Activated CD8-positive, alpha-beta memory T cell treated with anti-CD3 and anti-CD28 coated beads for 48 hours (primary cell): ENCODE data around the gene LRIF1.
"Not testable (repeated sequence)": the region's sequence is repeated elsewhere in the genome, so short reads cannot be mapped to it uniquely, and the experiment has no call there.

ENCODE experiments used
- DNase-seq, 3 experiments: peaks; one replicate each; pipeline ENCODE4 v3.0.0-alpha.2; 2020; ENCODE audit warnings: low read depth in 2 of 3, low spot score in 2 of 3

The LRIF1 gene

GRCh38 chr1:110963691-110964454 lies at the start of gene LRIF1:
TSS of gene LRIF1 (minus strand) at chr1:110963922. CDS start at chr1:110963688, 234 bp downstream.
- DNase-seq, result peak; percentile 92 to 99 (median 95)

- DNase-seq, result no peak
Observed at GRCh38 chr1:111008031-111008430, 44.3 kb upstream of the LRIF1 start.

GRCh38 chr1:111006556-111006955 lies 42.8 kb upstream of the LRIF1 start:
- DNase-seq, result no peak

GRCh38 chr1:110999607-111000006 lies 35.9 kb upstream of the LRIF1 start:
- not testable (repeated sequence) for DNase-seq

GRCh38 chr1:110992329-110992728 lies 28.6 kb upstream of the LRIF1 start:
- not testable (repeated sequence) for DNase-seq

GRCh38 chr1:110991295-110991694 lies 27.6 kb upstream of the LRIF1 start:
- DNase-seq, result not testable (repeated sequence)

GRCh38 chr1:110990541-110990940 lies 26.8 kb upstream of the LRIF1 start:
- DNase-seq, result no peak

- DNase-seq, result no peak
Observed at GRCh38 chr1:110986407-110986891, 22.7 kb upstream of the LRIF1 start.

GRCh38 chr1:110982320-110982719 lies 18.6 kb upstream of the LRIF1 start:
- DNase-seq, result no peak

GRCh38 chr1:110979154-110979553 lies 15.4 kb upstream of the LRIF1 start:
- DNase-seq, result no peak

GRCh38 chr1:110976089-110976488 lies 12.4 kb upstream of the LRIF1 start:
- DNase-seq, result no peak

GRCh38 chr1:110975265-110975664 lies 11.5 kb upstream of the LRIF1 start:
- DNase-seq, result no peak

- no peak for DNase-seq
Observed at GRCh38 chr1:110967256-110967655, 3.5 kb upstream of the LRIF1 start.

GRCh38 chr1:110964455-110964903 lies 757 bp upstream of the LRIF1 start:
- no peak for DNase-seq

- DNase-seq, result peak; percentile 24 to 36 (median 33)
Observed at GRCh38 chr1:110962892-110963690, 631 bp downstream of the LRIF1 start.

- DNase-seq, result no peak
Observed at GRCh38 chr1:110961902-110962301, 1.8 kb downstream of the LRIF1 start.

GRCh38 chr1:110960777-110961420 lies 2.8 kb downstream of the LRIF1 start:
- DNase-seq, result no peak

GRCh38 chr1:110957798-110958197 lies 5.9 kb downstream of the LRIF1 start:
- DNase-seq, result no peak

- DNase-seq, result no peak
Observed at GRCh38 chr1:110956586-110956985, 7.1 kb downstream of the LRIF1 start.

GRCh38 chr1:110953031-110953430 lies 10.7 kb downstream of the LRIF1 start:
- DNase-seq, result no peak

GRCh38 chr1:110952031-110952430 lies 11.7 kb downstream of the LRIF1 start:
- DNase-seq, result no peak
